DOHH2 (cell line): ENCODE data around the gene TNS2.
"Not testable (repeated sequence)": the region's sequence is repeated elsewhere in the genome, so short reads cannot be mapped to it uniquely, and the experiment has no call there.

Experiments used
- H3F3A ChIP-seq: fragments of 200-600 bp; sonication (generic), shearing (Covaris generic); 2 replicates; pipeline ENCODE4 v1.6.0; 2016; ENCODE audit warnings: antibody characterized with exemption, mild to moderate bottlenecking; ENCODE audit not compliant: control insufficient read depth, insufficient read depth
- H3K27ac ChIP-seq: fragments of 200-600 bp; sonication (generic); 2 replicates; pipeline ENCODE4 v1.5.1; 2014; ENCODE audit warnings: low read depth, mild to moderate bottlenecking, low read length, moderate library complexity
- H3K27me3 ChIP-seq: fragments of 200-600 bp; sonication (generic); 2 replicates; pipeline ENCODE4 v1.6.1; 2014; ENCODE audit warnings: mild to moderate bottlenecking, low read length, mixed read lengths; ENCODE audit not compliant: control insufficient read depth
- H3K36me3 ChIP-seq: fragments of 200-600 bp; sonication (generic); 2 replicates; pipeline ENCODE4 v1.6.1; 2014; ENCODE audit warnings: mild to moderate bottlenecking, low read length, moderate library complexity, mixed read lengths; ENCODE audit not compliant: control insufficient read depth
- H3K4me1 ChIP-seq: fragments of 200-600 bp; sonication (generic); 2 replicates; pipeline ENCODE4 v1.6.1; 2014; ENCODE audit warnings: mild to moderate bottlenecking, low read length, mixed read lengths; ENCODE audit not compliant: control insufficient read depth
- H3K4me2 ChIP-seq: fragments of 200-600 bp; sonication (generic); 2 replicates; pipeline ENCODE4 v1.6.0; 2014; ENCODE audit warnings: mild to moderate bottlenecking, low read length, moderate library complexity
- H3K4me3 ChIP-seq: fragments of 200-600 bp; sonication (generic); 2 replicates; pipeline ENCODE4 v1.5.1; 2014; ENCODE audit warnings: mild to moderate bottlenecking, low read length, mixed read lengths
- H3K79me2 ChIP-seq: fragments of 200-600 bp; sonication (generic); 2 replicates; pipeline ENCODE4 v1.6.1; 2014; ENCODE audit warnings: mild to moderate bottlenecking, low read length, mixed read lengths; ENCODE audit not compliant: control insufficient read depth
- H3K9me2 ChIP-seq: fragments of 200-600 bp; sonication (generic); replicated peaks from 2 replicates; pipeline ENCODE4 v1.6.1; 2014; ENCODE audit warnings: mild to moderate bottlenecking, low read length, mixed read lengths; ENCODE audit not compliant: control insufficient read depth
- H3K9me3 ChIP-seq: fragments of 200-600 bp; sonication (generic); 2 replicates; pipeline ENCODE4 v1.6.1; 2014; ENCODE audit warnings: antibody characterized with exemption, low read length, mixed read lengths; ENCODE audit not compliant: control insufficient read depth, insufficient read depth
- H4K20me1 ChIP-seq: fragments of 200-600 bp; sonication (generic); 2 replicates; pipeline ENCODE4 v1.6.0; 2014; ENCODE audit warnings: low read depth, mild to moderate bottlenecking, antibody characterized with exemption, low read length, moderate library complexity; ENCODE audit not compliant: control insufficient read depth, insufficient read depth
- CTCF ChIP-seq: fragments of 200-600 bp; sonication (generic); IDR thresholded peaks from one replicate; pipeline ENCODE4 v1.5.1; 2014; ENCODE audit warnings: antibody characterized with exemption, mild to moderate bottlenecking, low read depth, low read length; ENCODE audit not compliant: poor library complexity, severe bottlenecking
- EZH2phosphoT487 ChIP-seq: fragments of 200-600 bp; sonication (generic); IDR thresholded peaks from 2 replicates; pipeline ENCODE4 v1.6.1; 2017; ENCODE audit warnings: borderline replicate concordance, mild to moderate bottlenecking, antibody characterized with exemption, low read length, moderate library complexity, mixed read lengths

Gene TNS2

GRCh38 chr12:53105712-53106439 is 56.0 kb downstream of the TNS2 start:
- Histone ChIP-seq H3K9me3 (no peaks in the 10 kb centered on the region), H3K9me2 (no peaks in the 10 kb centered on the region), H3K27ac (no peak overlapping the region), H3K36me3 (no peaks in the 10 kb centered on the region), H3K79me2 (no peaks in the 10 kb centered on the region), H3K4me1 (peaks cover 25% of the 10 kb centered on the region), H3K4me3 (no peak overlapping the region), H3K4me2 (no peak overlapping the region), H3K27me3 (no peaks in the 10 kb centered on the region), H4K20me1 (no peaks in the 10 kb centered on the region), H3F3A (no peaks in the 10 kb centered on the region)
- TF ChIP-seq CTCF, result no peak
- no peak for TF ChIP-seq EZH2phosphoT487

- no peaks in the 10 kb centered on the region for H3K9me2 ChIP-seq
- no peaks in the 10 kb centered on the region for H3F3A ChIP-seq
- H4K20me1 ChIP-seq, result no peaks in the 10 kb centered on the region
- H3K27me3 ChIP-seq, result no peaks in the 10 kb centered on the region
- H3K27ac ChIP-seq, result no peak overlapping the region
- no peaks in the 10 kb centered on the region for H3K9me3 ChIP-seq
- H3K79me2 ChIP-seq, result no peaks in the 10 kb centered on the region
- H3K4me1 ChIP-seq, result peaks cover 21% of the 10 kb centered on the region
- no peak for TF ChIP-seq CTCF
- TF ChIP-seq EZH2phosphoT487, result no peak
- no peak overlapping the region for H3K4me2 ChIP-seq
- H3K4me3 ChIP-seq, result no peak overlapping the region
- H3K36me3 ChIP-seq, result no peaks in the 10 kb centered on the region
Measured at GRCh38 chr12:53107122-53107521, 57.3 kb downstream of the TNS2 start.

GRCh38 chr12:53112431-53112830 is 62.6 kb downstream of the TNS2 start:
- not testable (repeated sequence) for H3K9me2 ChIP-seq, H3K4me2 ChIP-seq, H3K4me3 ChIP-seq, H3K27me3 ChIP-seq, H3K9me3 ChIP-seq, H3K4me1 ChIP-seq, H4K20me1 ChIP-seq, H3K79me2 ChIP-seq, H3K36me3 ChIP-seq, H3F3A ChIP-seq, H3K27ac ChIP-seq

- H3K4me2 ChIP-seq, result no peak overlapping the region
- no peak overlapping the region for H3K27ac ChIP-seq
- H4K20me1 ChIP-seq, result no peaks in the 10 kb centered on the region
- H3F3A ChIP-seq, result no peaks in the 10 kb centered on the region
- no peaks in the 10 kb centered on the region for H3K4me1 ChIP-seq
- H3K4me3 ChIP-seq, result no peak overlapping the region
- TF ChIP-seq CTCF (no peak), EZH2phosphoT487 (no peak)
- no peaks in the 10 kb centered on the region for H3K27me3 ChIP-seq
- H3K9me2 ChIP-seq, result no peaks in the 10 kb centered on the region
- H3K79me2 ChIP-seq, result no peaks in the 10 kb centered on the region
- H3K9me3 ChIP-seq, result no peaks in the 10 kb centered on the region
- H3K36me3 ChIP-seq, result no peaks in the 10 kb centered on the region
Measured at GRCh38 chr12:53113136-53113705, 63.4 kb downstream of the TNS2 start.
